A673 (cell line): ENCODE results near the gene CFAP410. TPM values are rescaled to one million over a fixed set of nuclear protein-coding genes. Genes with fewer than 3 reads are reported as not detected.

Source experiments
- BruUV-seq: library from RNA; stranded (reverse); fragments of 400-500 nt; replicated peaks from 2 replicates; lab custom pipeline; 2021; lab: Mats Ljungman, UMichigan
- CTCF ChIA-PET: fragments of 300-600 bp; sonication (Branson Sonifier 250); formaldehyde crosslinking; loops from one replicate; lab custom pipeline; 2022; ENCODE audit warnings: antibody characterized with exemption; lab: Charles Lee
- POLR2A ChIA-PET: fragments of 300-600 bp; sonication (Branson Sonifier 250); formaldehyde crosslinking; loops from one replicate; lab custom pipeline; 2022; ENCODE audit warnings: antibody characterized with exemption; ENCODE audit not compliant: low non-redundant PET; lab: Charles Lee
- DNase-seq: peaks from one replicate; pipeline ENCODE4 v3.0.0-alpha.2; 2015; ENCODE audit warnings: low spot score
- H3K27ac ChIP-seq: fragments of 200-600 bp; sonication (generic); 2 replicates; pipeline ENCODE4 v1.5.1; 2016; ENCODE audit warnings: mixed run types, low read depth, mild to moderate bottlenecking, mixed read lengths, antibody characterized with exemption, low read length; ENCODE audit not compliant: poor library complexity, severe bottlenecking
- H3K27me3 ChIP-seq: fragments of 200-600 bp; sonication (generic); replicated peaks from 2 replicates; pipeline ENCODE4 v1.6.1; 2017; ENCODE audit warnings: mixed run types, low read depth, mild to moderate bottlenecking, mixed read lengths, antibody characterized with exemption, low read length; ENCODE audit not compliant: insufficient read depth, poor library complexity
- H3K36me3 ChIP-seq: fragments of 200-600 bp; sonication (generic); 2 replicates; pipeline ENCODE4 v1.6.1; 2016; ENCODE audit warnings: mixed run types, mild to moderate bottlenecking, mixed read lengths, antibody characterized with exemption, low read length; ENCODE audit not compliant: insufficient read depth, poor library complexity, severe bottlenecking
- H3K4me1 ChIP-seq: fragments of 200-600 bp; sonication (generic); 2 replicates; pipeline ENCODE4 v1.6.1; 2017; ENCODE audit warnings: mixed run types, mild to moderate bottlenecking, mixed read lengths, antibody characterized with exemption, low read length; ENCODE audit not compliant: insufficient read depth, poor library complexity, severe bottlenecking
- H3K4me3 ChIP-seq: fragments of 200-600 bp; sonication (generic); 2 replicates; pipeline ENCODE4 v1.5.1; 2016; ENCODE audit warnings: low read depth, mixed run types, mild to moderate bottlenecking, mixed read lengths, low read length; ENCODE audit not compliant: poor library complexity, severe bottlenecking
- H3K9me3 ChIP-seq: fragments of 200-600 bp; sonication (generic); 2 replicates; pipeline ENCODE4 v1.6.1; 2016; ENCODE audit warnings: mixed run types, low read depth, mild to moderate bottlenecking, mixed read lengths, antibody characterized with exemption, low read length; ENCODE audit not compliant: poor library complexity, severe bottlenecking
- CTCF ChIP-seq: fragments of 300-800, 200-600 bp; sonication (generic); conservative IDR thresholded peaks from 2 replicates; pipeline ENCODE4 v1.5.1; 2017; ENCODE audit warnings: low read depth, mild to moderate bottlenecking, antibody characterized with exemption, low read length, moderate library complexity, mixed read lengths
- EZH2 ChIP-seq: fragments of 200-600 bp; sonication (generic); IDR thresholded peaks from 2 replicates; pipeline ENCODE4 v1.6.1; 2017; ENCODE audit warnings: borderline replicate concordance, low read depth, mild to moderate bottlenecking, mixed read lengths, antibody characterized with exemption, low read length; ENCODE audit not compliant: poor library complexity, severe bottlenecking
- intact Hi-C: fragments of 100-400 bp; cut with micrococcal nuclease; formaldehyde crosslinking; loops from one replicate; pipeline ENCODE4 v1.10.0; 2022; ENCODE audit not compliant: unreplicated experiment
- total RNA-seq: library from RNA; stranded (reverse); gene quantifications from 2 replicates; pipeline ENCODE4 v1.2.3, GENCODE V29; 2021

Gene CFAP410
- total RNA-seq, 1 experiment from 2014 or later, result 14.0 TPM

- Histone ChIP-seq H3K36me3 (peaks cover 12% of the 10 kb centered on the region), H3K27me3 (no peaks in the 10 kb centered on the region), H3K4me1 (no peaks in the 10 kb centered on the region), H3K27ac (no peak overlapping the region), H3K9me3 (no peaks in the 10 kb centered on the region), H3K4me3 (no peak overlapping the region)
- ChIA-PET CTCF (no interaction called here), POLR2A (no interaction called here)
- no TSS peak for BruUV-seq
- no peak for DNase-seq
- TF ChIP-seq CTCF (no peak), EZH2 (no peak)
- intact Hi-C loops, result no loop called here
Measured at GRCh38 chr21:44313451-44313850, 25.7 kb downstream of the CFAP410 start.

DNA sequence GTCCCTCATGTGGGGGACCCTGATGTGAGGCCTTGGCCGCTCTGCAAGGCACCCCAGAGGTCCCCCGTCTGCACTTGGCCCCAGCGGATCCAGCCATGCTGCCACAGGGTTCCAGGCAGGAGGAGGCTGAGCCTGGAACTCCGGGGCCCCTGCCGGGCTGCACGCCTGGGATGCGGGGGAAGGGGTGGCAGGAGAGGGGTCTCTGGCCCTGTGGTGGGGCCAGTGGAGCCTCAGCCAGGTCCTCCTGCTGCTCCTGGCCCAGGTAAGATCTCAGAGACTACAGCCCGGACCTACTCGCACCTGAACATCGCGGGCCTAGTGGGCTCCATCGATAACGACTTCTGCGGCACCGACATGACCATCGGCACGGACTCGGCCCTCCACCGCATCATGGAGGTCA, 26.5 kb downstream of the CFAP410 start:
- intact Hi-C loops, result no loop called here
- no TSS peak for BruUV-seq
- no peak for DNase-seq
- H3K27me3 ChIP-seq, result no peaks in the 10 kb centered on the region
- H3K36me3 ChIP-seq, result peaks cover 12% of the 10 kb centered on the region
- TF ChIP-seq CTCF, result no peak
- TF ChIP-seq EZH2, result no peak
- H3K27ac ChIP-seq, result no peak overlapping the region
- no peak overlapping the region for H3K4me3 ChIP-seq
- no peaks in the 10 kb centered on the region for H3K9me3 ChIP-seq
- POLR2A ChIA-PET, result no interaction called here
- CTCF ChIA-PET, result no interaction called here
- H3K4me1 ChIP-seq, result no peaks in the 10 kb centered on the region

GRCh38 chr21:44312089-44312488, 27.1 kb downstream of the CFAP410 start:
- no peak for TF ChIP-seq EZH2
- TF ChIP-seq CTCF, result no peak
- H3K27me3 ChIP-seq, result no peaks in the 10 kb centered on the region
- BruUV-seq, result no TSS peak
- no peak overlapping the region for H3K4me3 ChIP-seq
- intact Hi-C loops, result no loop called here
- POLR2A ChIA-PET, result no interaction called here
- H3K9me3 ChIP-seq, result no peaks in the 10 kb centered on the region
- H3K4me1 ChIP-seq, result no peaks in the 10 kb centered on the region
- H3K36me3 ChIP-seq, result peaks cover 12% of the 10 kb centered on the region
- H3K27ac ChIP-seq, result no peak overlapping the region
- no peak for DNase-seq
- CTCF ChIA-PET, result no interaction called here
